ENCODE results near the gene RBM25. TPM values are rescaled to one million over a fixed set of nuclear protein-coding genes. Genes with fewer than 3 reads are reported as not detected.

Gene RBM25
- total RNA-seq, 1 donor from 2014 or later: 53.2 TPM

GRCh38 chr14:73149753-73150152 lies 91.4 kb downstream of the RBM25 start:
- Mint-ChIP-seq H3K36me3 (ENCODE audit: low read depth) (peaks cover 2% of the 10 kb centered on the region), H3K27me3 (ENCODE audit: low read depth) (no peaks in the 10 kb centered on the region), H3K9me3 (ENCODE audit: low read depth) (no peaks in the 10 kb centered on the region)

GRCh38 chr14:73153272-73153671 lies 94.9 kb downstream of the RBM25 start:
- no peak for DNase-seq (ENCODE audit: low spot score)
- Mint-ChIP-seq H3K36me3 (ENCODE audit: low read depth) (peaks cover 6% of the 10 kb centered on the region), H3K4me3 (ENCODE audit: unreplicated experiment) (no peak overlapping the region), H3K4me1 (ENCODE audit: low read depth) (peaks cover 12% of the 10 kb centered on the region), H3K9me3 (ENCODE audit: low read depth) (no peaks in the 10 kb centered on the region), H3K27ac (ENCODE audit: unreplicated experiment) (peak overlapping the region; percentile 61), H3K27me3 (ENCODE audit: low read depth) (no peaks in the 10 kb centered on the region)
- TF ChIP-seq CTCF (IDR thresholded peaks at IDR 0.05): no peak

More at GRCh38 chr14:73149753-73150152, 91.4 kb downstream of the RBM25 start:
- TF ChIP-seq CTCF (IDR thresholded peaks at IDR 0.05): no peak
- DNase-seq (ENCODE audit: low spot score): no peak
- H3K4me1 Mint-ChIP-seq (ENCODE audit: low read depth): peaks cover 38% of the 10 kb centered on the region
- H3K4me3 Mint-ChIP-seq (ENCODE audit: unreplicated experiment): no peak overlapping the region
- no peak overlapping the region for H3K27ac Mint-ChIP-seq (ENCODE audit: unreplicated experiment)

- Mint-ChIP-seq H3K9me3 (ENCODE audit: low read depth) (no peaks in the 10 kb centered on the region), H3K4me1 (ENCODE audit: low read depth) (no peaks in the 10 kb centered on the region), H3K36me3 (ENCODE audit: low read depth) (peaks cover 33% of the 10 kb centered on the region), H3K27me3 (ENCODE audit: low read depth) (no peaks in the 10 kb centered on the region), H3K27ac (ENCODE audit: unreplicated experiment) (no peak overlapping the region), H3K4me3 (ENCODE audit: unreplicated experiment) (no peak overlapping the region)
- no peak for TF ChIP-seq CTCF (IDR thresholded peaks at IDR 0.05)
- DNase-seq (ENCODE audit: low spot score): no peak
Observed at GRCh38 chr14:73162251-73162650, 103.9 kb downstream of the RBM25 start.

- no peak for TF ChIP-seq CTCF (IDR thresholded peaks at IDR 0.05)
- Mint-ChIP-seq H3K9me3 (ENCODE audit: low read depth) (no peaks in the 10 kb centered on the region), H3K36me3 (ENCODE audit: low read depth) (peaks cover 26% of the 10 kb centered on the region), H3K4me3 (ENCODE audit: unreplicated experiment) (no peak overlapping the region), H3K4me1 (ENCODE audit: low read depth) (no peaks in the 10 kb centered on the region), H3K27ac (ENCODE audit: unreplicated experiment) (no peak overlapping the region), H3K27me3 (ENCODE audit: low read depth) (no peaks in the 10 kb centered on the region)
- no peak for DNase-seq (ENCODE audit: low spot score)
Observed at GRCh38 chr14:73166399-73166798, 108.1 kb downstream of the RBM25 start.

GRCh38 chr14:73167727-73168126 lies 109.4 kb downstream of the RBM25 start:
- no peak for TF ChIP-seq CTCF (IDR thresholded peaks at IDR 0.05)
- Mint-ChIP-seq H3K9me3 (ENCODE audit: low read depth) (no peaks in the 10 kb centered on the region), H3K27me3 (ENCODE audit: low read depth) (no peaks in the 10 kb centered on the region), H3K4me3 (ENCODE audit: unreplicated experiment) (no peak overlapping the region), H3K4me1 (ENCODE audit: low read depth) (no peaks in the 10 kb centered on the region), H3K27ac (ENCODE audit: unreplicated experiment) (no peak overlapping the region), H3K36me3 (ENCODE audit: low read depth) (peaks cover 26% of the 10 kb centered on the region)
- no peak for DNase-seq (ENCODE audit: low spot score)
